ENCODE results near the gene GLUL.

DNA sequence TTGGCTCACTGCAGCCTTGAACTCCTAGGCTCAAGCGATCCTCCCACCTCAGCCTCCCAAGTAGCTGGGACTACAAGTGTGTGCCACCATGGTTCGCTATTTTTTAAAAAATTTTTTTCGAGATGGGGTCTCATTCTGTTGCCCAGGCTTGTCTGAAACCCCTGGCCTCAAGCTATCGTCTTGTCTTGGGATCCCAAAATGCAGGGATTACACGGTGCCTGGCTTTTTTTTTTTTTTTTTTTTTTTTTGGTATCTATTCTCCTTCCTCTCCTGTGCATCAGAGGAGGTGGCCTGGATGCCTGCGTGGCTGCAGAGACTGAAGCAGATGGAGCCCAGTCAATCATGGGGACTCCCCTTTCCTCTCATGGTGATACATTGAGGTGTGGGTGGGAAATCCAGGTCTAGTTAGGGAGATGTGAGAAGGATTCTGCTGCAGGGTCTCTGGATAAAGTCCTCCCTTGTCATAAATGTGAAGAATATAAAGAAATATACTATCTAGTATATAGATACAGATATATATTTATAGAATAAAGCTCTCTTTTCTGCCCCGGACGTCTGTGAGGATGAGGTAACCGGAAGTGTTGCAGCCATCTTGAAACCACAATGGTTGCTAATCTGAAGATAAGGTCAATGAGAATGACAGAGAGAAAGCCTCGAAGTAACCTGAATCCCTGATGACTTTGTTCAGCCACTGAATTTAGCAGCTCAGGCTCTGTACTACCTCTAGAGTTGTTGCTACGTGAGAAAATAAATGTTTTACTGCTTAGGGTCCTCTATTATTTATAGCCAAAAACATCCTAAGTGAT is 38.9 kb upstream of the GLUL start:
- TF ChIP-seq ZNF565 (CRISPR knock-in tag; conservative IDR thresholded peaks at IDR 0.05; ENCODE audit: low read depth) (no peak), ESRRG (CRISPR knock-in tag; IDR thresholded peaks at IDR 0.05) (no peak)
- TF ChIP-seq, protein P1, sequence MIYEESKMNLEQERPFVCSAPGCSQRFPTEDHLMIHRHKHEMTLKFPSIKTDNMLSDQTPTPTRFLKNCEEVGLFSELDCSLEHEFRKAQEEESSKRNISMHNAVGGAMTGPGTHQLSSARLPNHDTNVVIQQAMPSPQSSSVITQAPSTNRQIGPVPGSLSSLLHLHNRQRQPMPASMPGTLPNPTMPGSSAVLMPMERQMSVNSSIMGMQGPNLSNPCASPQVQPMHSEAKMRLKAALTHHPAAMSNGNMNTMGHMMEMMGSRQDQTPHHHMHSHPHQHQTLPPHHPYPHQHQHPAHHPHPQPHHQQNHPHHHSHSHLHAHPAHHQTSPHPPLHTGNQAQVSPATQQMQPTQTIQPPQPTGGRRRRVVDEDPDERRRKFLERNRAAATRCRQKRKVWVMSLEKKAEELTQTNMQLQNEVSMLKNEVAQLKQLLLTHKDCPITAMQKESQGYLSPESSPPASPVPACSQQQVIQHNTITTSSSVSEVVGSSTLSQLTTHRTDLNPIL (CRISPR knock-in tag; IDR thresholded peaks at IDR 0.05; ENCODE audit: low read depth) = no peak
